HG02759 (cell line): Measurements from ENCODE around the gene ARMH3.
A peak's percentile ranks its signal among the peaks of the same experiment; 100 is the strongest.
"Not testable (repeated sequence)": the region's sequence is repeated elsewhere in the genome, so short reads cannot be mapped to it uniquely, and the experiment has no call there.

ENCODE experiments used
- ATAC-seq: cut with Tn5 transposase; IDR thresholded peaks from one replicate; pipeline ENCODE4 v1.9.1; 2021; ENCODE audit warnings: mild to moderate bottlenecking, moderate library complexity; ENCODE audit not compliant: unreplicated experiment

ARMH3 gene

GRCh38 chr10:102046095-102046494 lies 9.9 kb downstream of the ARMH3 start:
- ATAC-seq: no peak

- no peak for ATAC-seq
These were observed 10.7 kb downstream of the ARMH3 start for GRCh38 chr10:102045292-102045691.

- no peak for ATAC-seq
These were observed 15.5 kb downstream of the ARMH3 start for GRCh38 chr10:102040305-102041050.

- no peak for ATAC-seq
These were observed 17.6 kb downstream of the ARMH3 start for GRCh38 chr10:102038410-102038809.

- ATAC-seq: not testable (repeated sequence)
These were observed 20.2 kb downstream of the ARMH3 start for GRCh38 chr10:102035807-102036206.

- no peak for ATAC-seq
These were observed 22.2 kb downstream of the ARMH3 start for GRCh38 chr10:102033787-102034186.

- ATAC-seq: no peak
These were observed 28.7 kb downstream of the ARMH3 start for GRCh38 chr10:102027261-102027660.

GRCh38 chr10:102024799-102025198 lies 31.2 kb downstream of the ARMH3 start:
- no peak for ATAC-seq

GRCh38 chr10:102020938-102021337 lies 35.0 kb downstream of the ARMH3 start:
- no peak for ATAC-seq

- no peak for ATAC-seq
These were observed 38.7 kb downstream of the ARMH3 start for GRCh38 chr10:102017295-102017694.

GRCh38 chr10:102016416-102016815 lies 39.6 kb downstream of the ARMH3 start:
- ATAC-seq: no peak

- ATAC-seq: no peak
These were observed 45.0 kb downstream of the ARMH3 start for GRCh38 chr10:102010961-102011360.

- no peak for ATAC-seq
These were observed 46.1 kb downstream of the ARMH3 start for GRCh38 chr10:102009801-102010425.

GRCh38 chr10:102007796-102008195 lies 48.2 kb downstream of the ARMH3 start:
- no peak for ATAC-seq

- ATAC-seq: not testable (repeated sequence)
These were observed 48.9 kb downstream of the ARMH3 start for GRCh38 chr10:102007031-102007430.

GRCh38 chr10:102004376-102004775 lies 51.6 kb downstream of the ARMH3 start:
- ATAC-seq: no peak

- ATAC-seq: no peak
These were observed 52.4 kb downstream of the ARMH3 start for GRCh38 chr10:102003541-102003940.

GRCh38 chr10:102001435-102002068 lies 54.4 kb downstream of the ARMH3 start:
- ATAC-seq: peak; percentile 84

- ATAC-seq: no peak
These were observed 58.2 kb downstream of the ARMH3 start for GRCh38 chr10:101997803-101998202.

GRCh38 chr10:101995451-101996063 lies 60.4 kb downstream of the ARMH3 start:
- no peak for ATAC-seq

- no peak for ATAC-seq
These were observed 62.2 kb downstream of the ARMH3 start for GRCh38 chr10:101993651-101994200.
